IMR-90 (cell line): Measurements from ENCODE around the gene RASAL1. TPM values are rescaled to one million over a fixed set of nuclear protein-coding genes. Genes with fewer than 3 reads are reported as not detected.

Experiments
- ATAC-seq: fragments of 200-7000 bp; cut with Tn5 transposase; 2 replicates; pipeline ENCODE4 v1.9.1; 2020; ENCODE audit warnings: low read depth, mild to moderate bottlenecking, moderate library complexity
- BruUV-seq: library from RNA; stranded (reverse); fragments of 400-500 nt; replicated peaks from 2 replicates; lab custom pipeline; 2021; lab: Mats Ljungman, UMichigan
- CTCF ChIA-PET: fragments of 300-600 bp; formaldehyde crosslinking; extraction: SDS; loops from one replicate; lab custom pipeline; 2021; ENCODE audit warnings: antibody characterized with exemption; lab: Yijun Ruan, JAX
- POLR2A ChIA-PET: fragments of 300-600 bp; sonication (Branson Sonifier 250); formaldehyde crosslinking; loops from one replicate; lab custom pipeline; 2022; ENCODE audit warnings: antibody characterized with exemption; ENCODE audit not compliant: unreplicated experiment; lab: Charles Lee
- DNase-seq: peaks from one replicate; pipeline ENCODE4 v3.0.0; 2013
- H2AFZ ChIP-seq: replicated peaks from 2 replicates; pipeline ENCODE3; 2013; ENCODE audit warnings: low read length, mild to moderate bottlenecking; ENCODE audit not compliant: poor library complexity
- H2AK5ac ChIP-seq: 2 replicates; pipeline ENCODE4 v1.6.1; 2013; ENCODE audit warnings: low read depth, low read length, inconsistent platforms
- H2AK9ac ChIP-seq: replicated peaks from 2 replicates; pipeline ENCODE3; 2013; ENCODE audit warnings: mild to moderate bottlenecking, low read depth, low read length, moderate library complexity; ENCODE audit not compliant: poor library complexity
- H2BK120ac ChIP-seq: 2 replicates; pipeline ENCODE4 v1.6.1; 2013; ENCODE audit warnings: low read depth, low read length, inconsistent platforms
- H2BK15ac ChIP-seq: 3 replicates; pipeline ENCODE4 v1.6.1; 2013; ENCODE audit warnings: low read depth, low read length, inconsistent platforms
- H2BK20ac ChIP-seq: 2 replicates; pipeline ENCODE4 v1.6.1; 2013; ENCODE audit warnings: low read depth, mild to moderate bottlenecking, inconsistent platforms, low read length, moderate library complexity
- H2BK5ac ChIP-seq: 2 replicates; pipeline ENCODE4 v1.6.1; 2013; ENCODE audit warnings: mild to moderate bottlenecking, low read depth, low read length, inconsistent platforms; ENCODE audit not compliant: poor library complexity, severe bottlenecking
- H3K14ac ChIP-seq: replicated peaks from 2 replicates; pipeline ENCODE4 v1.6.1; 2013; ENCODE audit warnings: low read depth, low read length, inconsistent platforms
- H3K18ac ChIP-seq: 2 replicates; pipeline ENCODE4 v1.6.1; 2013; ENCODE audit warnings: low read depth, low read length, control low read depth
- H3K23ac ChIP-seq: 2 replicates; pipeline ENCODE4 v1.6.1; 2013; ENCODE audit warnings: low read depth, low read length, inconsistent platforms
- H3K27ac ChIP-seq: 2 replicates; pipeline ENCODE4 v1.5.1; 2013; ENCODE audit warnings: mild to moderate bottlenecking, control low read depth, low read length; ENCODE audit not compliant: insufficient read depth
- H3K27me3 ChIP-seq: 2 replicates; pipeline ENCODE4 v1.6.1; 2013; ENCODE audit warnings: low read length; ENCODE audit not compliant: control insufficient read depth, insufficient read depth
- H3K36me3 ChIP-seq: 2 replicates; pipeline ENCODE4 v1.6.1; 2013; ENCODE audit warnings: low read length, mixed read lengths; ENCODE audit not compliant: control insufficient read depth, insufficient read depth
- H3K4ac ChIP-seq: 2 replicates; pipeline ENCODE4 v1.6.1; 2013; ENCODE audit warnings: low read depth, low read length, inconsistent platforms
- H3K4me1 ChIP-seq: 2 replicates; pipeline ENCODE4 v1.6.1; 2013; ENCODE audit warnings: low read length, mixed read lengths; ENCODE audit not compliant: control insufficient read depth, insufficient read depth
- H3K4me2 ChIP-seq: 2 replicates; pipeline ENCODE4 v1.6.1; 2013; ENCODE audit warnings: low read depth, mild to moderate bottlenecking, control low read depth, low read length, moderate library complexity
- H3K4me3 ChIP-seq: 2 replicates; pipeline ENCODE4 v1.5.1; 2013; ENCODE audit warnings: low read depth, mild to moderate bottlenecking, control low read depth, low read length, moderate library complexity; ENCODE audit not compliant: insufficient read depth
- H3K56ac ChIP-seq: 2 replicates; pipeline ENCODE4 v1.6.1; 2013; ENCODE audit warnings: low read length, inconsistent platforms; ENCODE audit not compliant: insufficient read depth; ENCODE audit errors: extremely low read depth
- H3K79me1 ChIP-seq, 2 experiments: 2 replicates each; pipeline ENCODE4 v1.6.1; 2013; ENCODE audit warnings: low read length in 2 of 2, inconsistent platforms in 1 of 2, low read depth in 1 of 2
- H3K9ac ChIP-seq: 2 replicates; pipeline ENCODE4 v1.6.1; 2013; ENCODE audit warnings: low read depth, low read length, control low read depth
- H3K9me1 ChIP-seq: 2 replicates; pipeline ENCODE4 v1.6.1; 2013; ENCODE audit warnings: low read length, inconsistent platforms; ENCODE audit not compliant: insufficient read depth
- H3K9me3 ChIP-seq: 2 replicates; pipeline ENCODE4 v1.6.1; 2013; ENCODE audit warnings: low read length; ENCODE audit not compliant: control insufficient read depth, insufficient read depth
- H4K20me1 ChIP-seq: 2 replicates; pipeline ENCODE4 v1.6.1; 2013; ENCODE audit warnings: low read length, inconsistent platforms; ENCODE audit not compliant: insufficient read depth
- H4K5ac ChIP-seq: 2 replicates; pipeline ENCODE4 v1.6.1; 2013; ENCODE audit warnings: mild to moderate bottlenecking, low read depth, low read length, control low read depth
- H4K8ac ChIP-seq, 2 experiments: 2 replicates each; pipeline ENCODE4 v1.6.1; 2013; ENCODE audit warnings: low read depth in 2 of 2, low read length in 2 of 2, control low read depth in 1 of 2, inconsistent platforms in 1 of 2
- H4K91ac ChIP-seq: 2 replicates; pipeline ENCODE4 v1.6.1; 2013; ENCODE audit warnings: low read depth, low read length, inconsistent platforms; ENCODE audit not compliant: insufficient read depth
- BHLHE40 ChIP-seq: fragments of 150-350 bp; IDR thresholded peaks from 2 replicates; pipeline ENCODE4 v1.6.1; 2016; ENCODE audit warnings: mild to moderate bottlenecking, low read depth, low read length
- CEBPB ChIP-seq: IDR thresholded peaks from 2 replicates; pipeline ENCODE4 v1.6.1; 2012; ENCODE audit warnings: low read depth, low read length, improper control_type of control experiment
- CHD1 ChIP-seq: IDR thresholded peaks from 2 replicates; pipeline ENCODE4 v1.6.1; 2012; ENCODE audit warnings: low read depth, low read length, improper control_type of control experiment
- CTCF ChIP-seq: conservative IDR thresholded peaks from 2 replicates; pipeline ENCODE4 v1.5.1; 2012; ENCODE audit warnings: mild to moderate bottlenecking, low read depth, low read length, improper control_type of control experiment
- ELK1 ChIP-seq: fragments of 150-350 bp; IDR thresholded peaks from 2 replicates; pipeline ENCODE4 v1.6.1; 2016; ENCODE audit warnings: low read depth, mild to moderate bottlenecking, low read length, moderate library complexity, borderline replicate concordance
- FOS ChIP-seq: fragments of 150-350 bp; IDR thresholded peaks from 2 replicates; pipeline ENCODE4 v1.6.1; 2016; ENCODE audit warnings: low read depth, low read length
- MAFK ChIP-seq: IDR thresholded peaks from 2 replicates; pipeline ENCODE4 v1.6.1; 2012; ENCODE audit warnings: low read depth, low read length, improper control_type of control experiment
- MAZ ChIP-seq: IDR thresholded peaks from 2 replicates; pipeline ENCODE4 v1.6.1; 2012; ENCODE audit warnings: low read depth, mild to moderate bottlenecking, low read length, improper control_type of control experiment, moderate library complexity, borderline replicate concordance
- MXI1 ChIP-seq: IDR thresholded peaks from 2 replicates; pipeline ENCODE4 v1.6.1; 2012; ENCODE audit warnings: low read depth, mild to moderate bottlenecking, low read length, moderate library complexity, borderline replicate concordance
- NFE2L2 ChIP-seq: fragments of 150-350 bp; IDR thresholded peaks from 2 replicates; pipeline ENCODE4 v1.6.1; 2016; ENCODE audit warnings: low read depth, mild to moderate bottlenecking, low read length
- POLR2A ChIP-seq: IDR thresholded peaks from 2 replicates; pipeline ENCODE4 v1.6.1; 2012; ENCODE audit warnings: mild to moderate bottlenecking, low read depth, low read length
- RAD21 ChIP-seq: IDR thresholded peaks from 2 replicates; pipeline ENCODE4 v1.6.1; 2012; ENCODE audit warnings: low read length, improper control_type of control experiment
- RCOR1 ChIP-seq: IDR thresholded peaks from 2 replicates; pipeline ENCODE4 v1.6.1; 2012; ENCODE audit warnings: mild to moderate bottlenecking, low read length, improper control_type of control experiment; ENCODE audit not compliant: insufficient replicate concordance
- SMC3 ChIP-seq: fragments of 150-350 bp; IDR thresholded peaks from 2 replicates; pipeline ENCODE4 v1.6.1; 2016; ENCODE audit warnings: low read depth, mild to moderate bottlenecking, antibody characterized with exemption, low read length, moderate library complexity
- USF2 ChIP-seq: fragments of 150-350 bp; IDR thresholded peaks from 2 replicates; pipeline ENCODE4 v1.6.1; 2017; ENCODE audit warnings: mild to moderate bottlenecking, antibody characterized with exemption, low read length, low read depth
- WGBS, 2 experiments: methylation state at CpG; one replicate each; pipeline versions ENCODE4 v1.1.5 to v1.1.7; 2013; ENCODE audit warnings: missing lambda C conversion rate in 2 of 2; ENCODE audit not compliant: insufficient read length in 1 of 2; ENCODE audit errors: extremely low coverage in 2 of 2; 5-methylcytosine and 5-hydroxymethylcytosine counted together
- dilution Hi-C: fragments of 300-500 bp; cut with HindIII; formaldehyde crosslinking; loops from one replicate; pipeline ENCODE4 v1.14.3; 2018; ENCODE audit warnings: low sequenced_read_pairs; ENCODE audit not compliant: unreplicated experiment
- in situ Hi-C: fragments of 300-500 bp; cut with MboI; formaldehyde crosslinking; loops from 3 replicates; pipeline ENCODE4 v1.14.3; 2019; ENCODE audit warnings: low sequenced_read_pairs, inconsistent platforms, mixed read lengths
- intact Hi-C: fragments of 100-400 bp; cut with micrococcal nuclease; formaldehyde crosslinking; loops from 2 replicates; pipeline ENCODE4 v1.10.0; 2022
- polyA plus RNA-seq, 3 experiments: library from polyadenylated mRNA; depleted of rRNA; stranded (reverse); fragments of >200 nt; gene quantifications; 2 replicates each; pipeline ENCODE4 v1.2.3, GENCODE V29; 2012; ENCODE audit warnings: low replicate concordance in 1 of 3
- total RNA-seq: library from RNA; depleted of rRNA; stranded (reverse); fragments of >200 nt; gene quantifications from 2 replicates; pipeline ENCODE4 v1.2.3, GENCODE V29; 2012

Gene RASAL1
- total and polyA plus RNA-seq, 2 of the 4 experiments (the other 2 are of a cell fraction) = not detected

DNA sequence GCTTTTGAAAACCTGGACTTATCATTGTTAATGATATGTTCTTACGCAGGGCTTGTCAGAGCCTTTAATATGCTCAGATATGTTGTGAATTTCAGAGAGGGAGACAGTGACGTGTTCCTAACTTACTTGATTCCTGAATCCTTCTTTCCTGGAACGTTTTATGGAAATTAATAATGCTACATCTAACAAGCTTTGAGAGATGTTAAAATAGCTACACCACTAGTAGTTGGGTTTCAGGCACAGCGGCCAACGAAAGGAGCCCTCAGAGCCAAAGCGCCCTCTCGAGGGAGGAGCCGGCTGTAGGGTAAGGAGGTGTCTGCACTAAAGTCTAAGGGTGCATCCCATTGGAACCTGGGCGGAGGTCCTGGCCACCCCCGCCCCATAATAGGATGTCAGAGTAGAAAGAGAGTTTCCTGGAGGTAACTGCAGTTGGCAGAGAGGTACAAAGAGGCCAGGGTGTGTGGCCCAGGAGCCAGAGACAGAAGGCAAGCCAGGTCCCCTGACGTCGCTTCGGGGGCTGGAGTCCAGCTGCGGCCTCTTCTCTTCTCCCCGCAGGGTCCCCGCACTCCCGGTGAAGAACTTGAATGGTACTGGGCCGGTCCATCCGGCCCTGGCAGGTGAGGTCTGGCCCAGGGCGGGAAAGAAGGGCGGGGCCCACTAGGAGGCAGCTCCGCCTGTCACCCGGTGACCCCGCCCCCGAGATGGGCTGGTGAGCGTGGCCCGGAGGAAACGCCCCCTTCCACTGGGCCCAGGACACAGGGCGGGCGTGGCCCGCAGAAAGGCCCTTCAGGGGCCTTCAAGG is 42.8 kb downstream of the RASAL1 start:
- Histone ChIP-seq H3K14ac (no peak overlapping the region), H2BK15ac (no peak overlapping the region), H3K9me1 (no peaks in the 10 kb centered on the region), H3K18ac (no peak overlapping the region), H4K8ac (no peak overlapping the region), H3K9me3 (no peaks in the 10 kb centered on the region), H3K23ac (no peak overlapping the region), H3K4me3 (no peak overlapping the region), H3K79me1 (no peaks in the 10 kb centered on the region), H3K4ac (no peak overlapping the region), H2AFZ (no peak overlapping the region), H4K91ac (no peak overlapping the region), H4K20me1 (no peaks in the 10 kb centered on the region), H3K56ac (no peak overlapping the region), H3K36me3 (no peaks in the 10 kb centered on the region), H2AK9ac (no peak overlapping the region), H4K5ac (no peak overlapping the region), H3K9ac (no peak overlapping the region), H2BK20ac (no peak overlapping the region), H3K4me1 (no peaks in the 10 kb centered on the region), H2BK120ac (no peak overlapping the region), H3K27ac (no peak overlapping the region), H2AK5ac (no peak overlapping the region), H3K4me2 (no peak overlapping the region), H2BK5ac (no peak overlapping the region), H3K27me3 (peaks cover 8% of the 10 kb centered on the region; the same call in 1 of the 2 replicates)
- CTCF ChIA-PET = no interaction called here
- intact Hi-C loops (no loop called here), dilution Hi-C loops (no loop called here), in situ Hi-C loops (no loop called here)
- POLR2A ChIA-PET = no interaction called here
- WGBS, 2 experiments = 25% methylated on average over 4 of the region's 31 CpGs; no CpG with 5 or more reads in 1 of the 2 experiments
- DNase-seq (no peak), ATAC-seq (no peak)
- no TSS peak for BruUV-seq
- TF ChIP-seq CEBPB (no peak), MAZ (no peak), RCOR1 (no peak), NFE2L2 (no peak), RAD21 (no peak), BHLHE40 (no peak), USF2 (no peak), FOS (no peak), MAFK (no peak), CHD1 (no peak), MXI1 (no peak), CTCF (no peak), ELK1 (no peak), POLR2A (no peak), SMC3 (no peak)
